ENCODE results near the gene SORBS1. TPM values are rescaled to one million over a fixed set of nuclear protein-coding genes. Genes with fewer than 3 reads are reported as not detected.

Gene SORBS1
- total RNA-seq, 2 experiments from 2014 or later, result 0.71 to 0.72 TPM

GRCh38 chr10:95395947-95396449, 165.2 kb downstream of the SORBS1 start:
- H3K27ac Mint-ChIP-seq, result no peak overlapping the region
- no peaks in the 10 kb centered on the region for H3K36me3 Mint-ChIP-seq
- H3K4me3 Mint-ChIP-seq, result no peak overlapping the region
- no peak for ATAC-seq (ENCODE audit: low read depth)
- peaks cover 8% of the 10 kb centered on the region for H3K4me1 Mint-ChIP-seq
- DNase-seq, result no peak
- POLR2A ChIA-PET, result interaction anchor here (0.7 kb wide), 1 partner anchor 21 kb away, joined by 4 read pairs; no protein-coding TSS in a partner anchor
- no peaks in the 10 kb centered on the region for H3K9me3 Mint-ChIP-seq
- peaks cover 2% of the 10 kb centered on the region for H3K27me3 Mint-ChIP-seq

- Mint-ChIP-seq H3K9me3 (no peaks in the 10 kb centered on the region), H3K36me3 (no peaks in the 10 kb centered on the region), H3K4me1 (peaks cover 8% of the 10 kb centered on the region), H3K4me3 (no peak overlapping the region), H3K27ac (peak overlapping the region; percentile 40), H3K27me3 (peaks cover 2% of the 10 kb centered on the region)
- DNase-seq, result no peak
- peak; percentile 42 for ATAC-seq (ENCODE audit: low read depth)
- POLR2A ChIA-PET, result interaction anchor here (0.6 kb wide), 1 partner anchor 945 kb away, joined by 3 read pairs; no protein-coding TSS in a partner anchor
These were observed 166.8 kb downstream of the SORBS1 start for GRCh38 chr10:95394161-95394880.

DNA sequence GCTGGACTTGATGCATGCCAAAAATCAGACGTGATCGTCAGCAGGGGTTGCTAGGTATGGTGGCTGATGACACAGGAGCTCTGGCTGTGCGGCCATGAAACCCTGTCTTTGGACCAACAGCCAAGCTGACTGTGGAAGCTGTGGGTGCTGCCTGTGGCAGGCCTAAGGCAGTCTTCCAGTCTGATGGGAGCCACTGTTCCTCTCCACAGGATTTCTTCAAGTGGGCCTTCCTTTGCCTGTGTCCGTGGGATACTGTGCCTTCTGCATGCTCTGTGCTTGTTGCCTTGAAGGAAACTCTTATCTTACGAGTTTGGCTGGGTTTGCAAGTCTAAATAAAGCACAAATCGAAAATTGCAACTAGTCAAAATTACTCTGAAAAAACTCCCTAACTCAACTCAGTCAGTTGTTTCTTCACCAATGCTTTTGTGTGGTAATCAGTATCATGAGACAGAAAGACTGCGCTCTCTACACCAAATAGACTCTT, 168.4 kb downstream of the SORBS1 start:
- ATAC-seq (ENCODE audit: low read depth) (no peak), DNase-seq (no peak)
- Mint-ChIP-seq H3K36me3 (no peaks in the 10 kb centered on the region), H3K27ac (no peak overlapping the region), H3K4me1 (peaks cover 8% of the 10 kb centered on the region), H3K4me3 (no peak overlapping the region), H3K9me3 (no peaks in the 10 kb centered on the region), H3K27me3 (peaks cover 2% of the 10 kb centered on the region)
- POLR2A ChIA-PET, result no interaction called here

- H3K9me3 Mint-ChIP-seq, result no peaks in the 10 kb centered on the region
- ATAC-seq (ENCODE audit: low read depth) (no peak), DNase-seq (no peak)
- H3K36me3 Mint-ChIP-seq, result no peaks in the 10 kb centered on the region
- H3K27ac Mint-ChIP-seq, result no peak overlapping the region
- H3K4me1 Mint-ChIP-seq, result peaks cover 8% of the 10 kb centered on the region
- POLR2A ChIA-PET, result no interaction called here
- peaks cover 2% of the 10 kb centered on the region for H3K27me3 Mint-ChIP-seq
- no peak overlapping the region for H3K4me3 Mint-ChIP-seq
These were observed 169.0 kb downstream of the SORBS1 start for GRCh38 chr10:95392217-95392584.

DNA sequence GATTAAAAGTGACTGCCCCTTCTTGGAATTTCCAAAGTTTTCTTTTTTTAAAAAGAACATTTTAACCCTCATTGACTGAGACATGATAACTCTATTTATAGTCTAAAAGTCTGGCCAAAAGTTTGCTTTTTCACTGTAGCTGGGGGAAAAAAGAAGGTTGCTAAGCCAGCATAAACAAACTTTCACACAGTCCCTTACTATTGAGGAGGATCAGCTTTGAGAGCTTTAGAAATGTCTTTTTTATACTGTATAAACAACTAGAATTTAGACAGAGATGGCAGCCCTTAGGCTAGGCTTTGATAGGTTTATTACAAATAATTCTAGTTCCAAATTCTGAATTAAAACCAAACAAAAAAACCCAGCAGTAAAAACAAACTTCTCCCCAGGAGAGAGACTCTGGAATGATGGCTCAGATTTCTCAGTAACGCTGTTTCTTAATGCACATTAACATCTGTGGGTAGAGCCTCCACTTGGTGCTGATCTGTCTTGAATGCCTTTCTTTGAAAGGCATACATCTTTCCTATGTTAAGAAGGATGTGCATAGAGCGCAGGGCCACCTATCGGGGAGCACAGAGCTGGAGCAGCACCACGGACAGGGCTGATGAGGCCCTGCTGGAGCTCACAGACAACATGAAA, 169.5 kb downstream of the SORBS1 start:
- POLR2A ChIA-PET, result no interaction called here
- peaks cover 8% of the 10 kb centered on the region for H3K4me1 Mint-ChIP-seq
- ATAC-seq (ENCODE audit: low read depth), result no peak
- no peak overlapping the region for H3K27ac Mint-ChIP-seq
- no peaks in the 10 kb centered on the region for H3K9me3 Mint-ChIP-seq
- peaks cover 2% of the 10 kb centered on the region for H3K27me3 Mint-ChIP-seq
- no peak overlapping the region for H3K4me3 Mint-ChIP-seq
- DNase-seq, result no peak
- H3K36me3 Mint-ChIP-seq, result no peaks in the 10 kb centered on the region

- no peak for DNase-seq
- ATAC-seq (ENCODE audit: low read depth), result no peak
- Mint-ChIP-seq H3K9me3 (no peaks in the 10 kb centered on the region), H3K4me1 (peaks cover 8% of the 10 kb centered on the region), H3K27ac (no peak overlapping the region), H3K27me3 (peaks cover 6% of the 10 kb centered on the region), H3K36me3 (no peaks in the 10 kb centered on the region), H3K4me3 (no peak overlapping the region)
- POLR2A ChIA-PET, result no interaction called here
These were observed 170.0 kb downstream of the SORBS1 start for GRCh38 chr10:95391164-95391563.

GRCh38 chr10:95389982-95390381, 171.2 kb downstream of the SORBS1 start:
- ATAC-seq (ENCODE audit: low read depth) (no peak), DNase-seq (no peak)
- Mint-ChIP-seq H3K27ac (no peak overlapping the region), H3K4me1 (peaks cover 8% of the 10 kb centered on the region), H3K4me3 (no peak overlapping the region), H3K36me3 (no peaks in the 10 kb centered on the region), H3K9me3 (no peaks in the 10 kb centered on the region), H3K27me3 (peaks cover 8% of the 10 kb centered on the region)
- POLR2A ChIA-PET, result no interaction called here

GRCh38 chr10:95389176-95389575, 172.0 kb downstream of the SORBS1 start:
- H3K4me3 Mint-ChIP-seq, result no peak overlapping the region
- H3K9me3 Mint-ChIP-seq, result no peaks in the 10 kb centered on the region
- H3K27me3 Mint-ChIP-seq, result peaks cover 8% of the 10 kb centered on the region
- no peak overlapping the region for H3K27ac Mint-ChIP-seq
- H3K36me3 Mint-ChIP-seq, result no peaks in the 10 kb centered on the region
- POLR2A ChIA-PET, result no interaction called here
- DNase-seq (no peak), ATAC-seq (ENCODE audit: low read depth) (no peak)
- peaks cover 5% of the 10 kb centered on the region for H3K4me1 Mint-ChIP-seq

GRCh38 chr10:95388539-95388938, 172.6 kb downstream of the SORBS1 start:
- ATAC-seq (ENCODE audit: low read depth) (no peak), DNase-seq (no peak)
- Mint-ChIP-seq H3K4me3 (no peak overlapping the region), H3K27me3 (peaks cover 8% of the 10 kb centered on the region), H3K4me1 (no peaks in the 10 kb centered on the region), H3K27ac (no peak overlapping the region), H3K36me3 (no peaks in the 10 kb centered on the region), H3K9me3 (no peaks in the 10 kb centered on the region)
- POLR2A ChIA-PET, result no interaction called here

DNA sequence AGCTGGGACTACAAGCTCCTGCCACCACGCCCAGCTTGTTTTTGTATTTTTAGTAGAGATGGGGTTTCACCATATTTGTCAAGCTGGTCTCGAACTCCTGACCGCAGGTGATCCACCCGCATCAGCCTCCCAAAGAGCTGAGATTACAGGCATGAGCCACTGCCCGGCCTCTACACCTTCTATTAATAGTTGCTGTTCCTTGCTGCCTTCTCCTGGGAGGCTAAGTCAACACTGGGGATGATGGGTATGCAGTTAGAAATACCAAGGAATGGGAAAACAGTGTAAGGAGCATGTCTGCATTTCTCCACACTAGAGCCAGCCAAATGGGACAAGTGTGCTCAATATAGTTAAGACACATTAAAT, 173.1 kb downstream of the SORBS1 start:
- no peaks in the 10 kb centered on the region for H3K36me3 Mint-ChIP-seq
- POLR2A ChIA-PET, result no interaction called here
- H3K4me1 Mint-ChIP-seq, result no peaks in the 10 kb centered on the region
- no peak overlapping the region for H3K4me3 Mint-ChIP-seq
- no peak for ATAC-seq (ENCODE audit: low read depth)
- H3K9me3 Mint-ChIP-seq, result no peaks in the 10 kb centered on the region
- no peak for DNase-seq
- no peak overlapping the region for H3K27ac Mint-ChIP-seq
- peaks cover 8% of the 10 kb centered on the region for H3K27me3 Mint-ChIP-seq

GRCh38 chr10:95384011-95384704, 177.0 kb downstream of the SORBS1 start:
- Mint-ChIP-seq H3K9me3 (no peaks in the 10 kb centered on the region), H3K27me3 (peaks cover 6% of the 10 kb centered on the region), H3K27ac (no peak overlapping the region), H3K4me1 (no peaks in the 10 kb centered on the region), H3K36me3 (no peaks in the 10 kb centered on the region), H3K4me3 (no peak overlapping the region)
- ATAC-seq (ENCODE audit: low read depth) (no peak), DNase-seq (no peak)
- POLR2A ChIA-PET, result no interaction called here

- peaks cover 6% of the 10 kb centered on the region for H3K27me3 Mint-ChIP-seq
- no peak overlapping the region for H3K27ac Mint-ChIP-seq
- no peak overlapping the region for H3K4me3 Mint-ChIP-seq
- H3K4me1 Mint-ChIP-seq, result no peaks in the 10 kb centered on the region
- ATAC-seq (ENCODE audit: low read depth) (no peak), DNase-seq (no peak)
- H3K9me3 Mint-ChIP-seq, result no peaks in the 10 kb centered on the region
- H3K36me3 Mint-ChIP-seq, result no peaks in the 10 kb centered on the region
- POLR2A ChIA-PET, result no interaction called here
These were observed 178.6 kb downstream of the SORBS1 start for GRCh38 chr10:95382596-95382995.

GRCh38 chr10:95382174-95382573, 179.0 kb downstream of the SORBS1 start:
- POLR2A ChIA-PET, result no interaction called here

DNA sequence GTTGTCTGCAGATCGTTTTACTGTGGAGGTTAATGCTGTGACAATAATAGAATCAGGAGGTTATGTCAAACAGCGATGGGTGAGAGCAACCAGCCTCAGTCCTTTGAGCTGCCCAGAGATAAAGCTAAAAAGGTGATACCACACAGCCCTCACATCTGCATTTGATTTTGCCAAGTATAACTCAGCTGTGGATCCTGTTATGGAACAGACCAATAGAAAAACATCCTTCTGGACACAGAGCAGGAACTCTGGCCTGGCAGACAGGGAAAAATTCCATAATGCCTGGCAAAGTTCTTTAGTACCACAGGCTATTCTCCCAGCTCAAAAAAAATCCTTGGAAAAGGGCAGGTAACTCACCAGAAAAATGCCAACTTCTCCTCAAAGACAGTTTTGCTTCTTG, 183.2 kb downstream of the SORBS1 start:
- DNase-seq (no peak), ATAC-seq (ENCODE audit: low read depth) (no peak)
- Mint-ChIP-seq H3K27ac (no peak overlapping the region), H3K4me3 (no peak overlapping the region), H3K4me1 (peaks cover 6% of the 10 kb centered on the region), H3K27me3 (peaks cover 6% of the 10 kb centered on the region), H3K36me3 (no peaks in the 10 kb centered on the region), H3K9me3 (no peaks in the 10 kb centered on the region)
- POLR2A ChIA-PET, result no interaction called here

More at GRCh38 chr10:95382174-95382573, 179.0 kb downstream of the SORBS1 start:
- Mint-ChIP-seq H3K27me3 (peaks cover 6% of the 10 kb centered on the region), H3K36me3 (no peaks in the 10 kb centered on the region), H3K4me3 (no peak overlapping the region), H3K27ac (no peak overlapping the region), H3K9me3 (no peaks in the 10 kb centered on the region), H3K4me1 (peaks cover 2% of the 10 kb centered on the region)
- ATAC-seq (ENCODE audit: low read depth) (no peak), DNase-seq (no peak)
